AG09319 (cell line): ENCODE results near the gene FADD.
"Not testable (repeated sequence)": the region's sequence is repeated elsewhere in the genome, so short reads cannot be mapped to it uniquely, and the experiment has no call there.

Experiments used
- DNase-seq: peaks from one replicate; pipeline ENCODE4 v3.0.0-alpha.2; 2010; ENCODE audit warnings: low read depth; ENCODE audit errors: extremely low read depth
- CTCF ChIP-seq: IDR thresholded peaks from 2 replicates; pipeline ENCODE4 v1.5.1; 2011; ENCODE audit warnings: low read depth, mild to moderate bottlenecking, inconsistent platforms, low read length, moderate library complexity

FADD gene

GRCh38 chr11:70200212-70200844 is 2.8 kb upstream of the FADD start:
- no peak for DNase-seq
- no peak for TF ChIP-seq CTCF

GRCh38 chr11:70201047-70201446 is 2.0 kb upstream of the FADD start:
- DNase-seq: not testable (repeated sequence)

GRCh38 chr11:70201882-70202861 is 924 bp upstream of the FADD start:
- DNase-seq: no peak
- TF ChIP-seq CTCF: no peak

GRCh38 chr11:70203751-70204465 is 812 bp downstream of the FADD start:
- no peak for TF ChIP-seq CTCF
- peak; percentile 56 for DNase-seq

- no peak for DNase-seq
- TF ChIP-seq CTCF: no peak
These were observed 1.3 kb downstream of the FADD start for GRCh38 chr11:70204466-70204799.

- no peak for DNase-seq
- TF ChIP-seq CTCF: no peak
These were observed 2.1 kb downstream of the FADD start for GRCh38 chr11:70205049-70205725.

- no peak for DNase-seq
- no peak for TF ChIP-seq CTCF
These were observed 2.7 kb downstream of the FADD start for GRCh38 chr11:70205766-70206165.
